ENCODE data around the gene GAB3.
A peak's percentile ranks its signal among the peaks of the same experiment; 100 is the strongest.

GAB3 gene

GRCh38 chrX:154731184-154731583 lies 19.7 kb downstream of the GAB3 start:
- TF ChIP-seq CTCF (IDR thresholded peaks at IDR 0.05; ENCODE audit: low read depth, low read length): no peak
- H3K4me3 ChIP-seq (replicated peaks in 1 of 2; ENCODE audit: low read depth in 2 of 2, low read length in 2 of 2): no peak overlapping the region
- DNase-seq (ENCODE audit: low read depth in 2 of 2): no peak

DNA sequence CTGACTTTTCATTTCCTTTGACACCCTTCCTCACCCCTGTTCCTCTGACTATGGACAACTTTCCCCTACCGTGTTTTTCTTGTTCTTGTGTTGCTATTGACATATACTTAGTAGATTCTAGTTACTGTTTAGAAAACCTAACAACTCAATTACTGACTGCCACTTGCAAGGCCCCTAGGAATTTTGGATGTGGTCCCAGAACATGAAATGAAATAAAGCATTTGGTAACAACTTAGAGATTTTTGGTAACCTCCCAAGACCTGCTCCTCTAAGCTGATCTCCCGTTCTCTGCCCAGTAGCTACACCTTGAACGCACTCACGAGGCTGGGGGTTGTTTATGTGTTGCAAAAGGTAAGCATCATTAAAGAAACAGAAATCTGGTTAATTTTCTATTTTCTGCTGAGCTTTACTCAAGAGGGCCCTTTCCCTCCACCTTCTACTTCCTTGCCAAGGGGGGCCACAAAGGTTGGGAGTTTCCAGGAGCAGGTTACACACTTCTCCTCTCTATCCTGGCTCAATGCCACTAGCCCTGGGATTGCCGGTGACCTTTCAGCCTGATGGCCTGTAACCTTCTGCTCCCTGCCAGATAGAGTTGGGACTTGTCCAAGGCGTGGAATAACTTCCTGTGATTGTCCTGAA lies 20.5 kb downstream of the GAB3 start:
- peak; percentile 83 to 91 for DNase-seq (ENCODE audit: low read depth in 2 of 2)
- TF ChIP-seq CTCF (IDR thresholded peaks at IDR 0.05; ENCODE audit: low read depth, low read length): no peak
- no peak overlapping the region for H3K4me3 ChIP-seq (replicated peaks in 1 of 2; ENCODE audit: low read depth in 2 of 2, low read length in 2 of 2)

DNA sequence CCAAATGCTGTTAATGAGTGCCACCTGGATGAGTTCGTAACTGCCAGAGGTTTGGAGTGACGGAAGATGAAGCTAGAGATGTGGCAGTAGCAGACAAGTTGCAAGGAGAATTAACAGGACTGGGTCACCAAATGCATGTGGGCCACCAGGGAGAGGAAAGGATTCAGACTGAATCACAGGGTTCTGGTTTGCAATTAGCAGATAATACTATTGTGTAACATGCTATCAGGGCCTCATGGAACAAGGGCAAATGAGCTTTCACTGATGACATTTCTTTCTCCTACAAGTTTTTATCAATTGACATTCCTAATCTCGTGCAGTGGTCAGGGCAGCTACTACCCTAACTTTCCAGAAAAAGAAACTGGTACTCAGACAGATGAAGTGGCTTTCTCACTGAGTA lies 21.4 kb downstream of the GAB3 start:
- no peak for TF ChIP-seq CTCF (IDR thresholded peaks at IDR 0.05; ENCODE audit: low read depth, low read length)
- H3K4me3 ChIP-seq (replicated peaks in 1 of 2; ENCODE audit: low read depth in 2 of 2, low read length in 2 of 2): no peak overlapping the region
- DNase-seq (ENCODE audit: low read depth in 2 of 2): peak in 1 of 2 donors; percentile 29

DNA sequence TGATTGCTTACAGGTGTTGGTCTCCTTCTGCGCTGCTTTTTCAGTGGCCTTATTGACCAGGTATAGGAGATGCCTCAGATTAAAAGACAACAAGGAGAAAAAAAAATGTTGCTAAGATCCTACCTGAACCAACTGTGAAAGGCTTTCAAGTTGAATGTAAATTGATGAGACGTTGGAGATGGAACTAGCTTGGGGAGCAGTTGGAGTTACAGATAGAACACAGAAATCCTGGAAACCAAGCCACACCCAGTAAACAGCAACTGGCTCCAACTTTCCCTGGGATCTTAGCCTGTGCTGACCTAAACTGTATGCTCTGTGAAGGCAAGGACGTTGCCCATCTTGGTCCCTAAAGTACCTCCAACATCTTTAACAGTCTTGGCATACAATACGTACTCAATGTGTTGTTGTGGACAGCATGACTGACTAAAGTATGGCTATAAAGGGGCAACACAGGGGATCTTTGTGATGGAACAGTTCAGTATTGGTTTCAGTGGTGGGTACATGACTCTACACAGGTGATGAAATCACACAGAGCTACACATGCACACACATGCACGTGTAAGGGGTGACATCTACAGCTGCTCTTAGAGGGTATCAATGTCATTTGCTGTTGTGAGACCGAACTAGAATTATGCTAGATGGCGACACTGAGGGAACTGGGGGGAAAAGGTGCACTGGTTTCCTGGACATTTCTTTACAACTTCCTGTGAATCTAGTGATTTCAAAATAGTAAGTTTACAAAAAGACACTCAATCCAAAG lies 22.3 kb downstream of the GAB3 start:
- H3K4me3 ChIP-seq (replicated peaks in 1 of 2; ENCODE audit: low read depth in 2 of 2, low read length in 2 of 2): no peak overlapping the region
- no peak for TF ChIP-seq CTCF (IDR thresholded peaks at IDR 0.05; ENCODE audit: low read depth, low read length)
- no peak for DNase-seq (ENCODE audit: low read depth in 2 of 2)

GRCh38 chrX:154727871-154728270 lies 23.0 kb downstream of the GAB3 start:
- no peak overlapping the region for H3K4me3 ChIP-seq (replicated peaks in 1 of 2; ENCODE audit: low read depth in 2 of 2, low read length in 2 of 2)
- DNase-seq (ENCODE audit: low read depth in 2 of 2): peak; percentile 78 to 83
- no peak for TF ChIP-seq CTCF (IDR thresholded peaks at IDR 0.05; ENCODE audit: low read depth, low read length)

- H3K4me3 ChIP-seq (replicated peaks in 1 of 2; ENCODE audit: low read depth in 2 of 2, low read length in 2 of 2): no peak overlapping the region
- TF ChIP-seq CTCF (IDR thresholded peaks at IDR 0.05; ENCODE audit: low read depth, low read length): no peak
- DNase-seq (ENCODE audit: low read depth in 2 of 2): peak in 1 of 2 donors; percentile 51
Observed at GRCh38 chrX:154727418-154727817, 23.5 kb downstream of the GAB3 start.

Data from cardiac fibroblast (primary cell).